Stimulated activated CD4-positive, alpha-beta T cell treated with anti-CD3 and anti-CD28 coated beads, TNF-alpha, amount 100 ng/mL, for 4 hours (primary cell): Measurements from ENCODE around the gene CCDC102B.
"Not testable (repeated sequence)": the region's sequence is repeated elsewhere in the genome, so short reads cannot be mapped to it uniquely, and the experiment has no call there.

Experiments
- DNase-seq, 3 experiments: peaks; one replicate each; pipeline ENCODE4 v3.0.0-alpha.2; 2020; ENCODE audit warnings: low read depth in 3 of 3

CCDC102B gene

GRCh38 chr18:68909579-68909978 lies 111.7 kb downstream of the CCDC102B start:
- DNase-seq: no peak

- no peak for DNase-seq
Measured at GRCh38 chr18:68915061-68915460, 117.2 kb downstream of the CCDC102B start.

- no peak for DNase-seq
Measured at GRCh38 chr18:68916734-68917133, 118.9 kb downstream of the CCDC102B start.

GRCh38 chr18:68918216-68918615 lies 120.3 kb downstream of the CCDC102B start:
- DNase-seq: no peak

GRCh38 chr18:68919900-68920299 lies 122.0 kb downstream of the CCDC102B start:
- DNase-seq: no peak

- DNase-seq: no peak
Measured at GRCh38 chr18:68922392-68922791, 124.5 kb downstream of the CCDC102B start.

GRCh38 chr18:68925268-68925667 lies 127.4 kb downstream of the CCDC102B start:
- DNase-seq: no peak

- DNase-seq: no peak
Measured at GRCh38 chr18:68928762-68929675, 131.1 kb downstream of the CCDC102B start.

- DNase-seq: no peak
Measured at GRCh38 chr18:68935686-68936085, 137.8 kb downstream of the CCDC102B start.

GRCh38 chr18:68937029-68937599 lies 139.2 kb downstream of the CCDC102B start:
- DNase-seq: no peak

GRCh38 chr18:68940039-68940438 lies 142.2 kb downstream of the CCDC102B start:
- DNase-seq: no peak

GRCh38 chr18:68940754-68941153 lies 142.9 kb downstream of the CCDC102B start:
- DNase-seq: no peak

- no peak for DNase-seq
Measured at GRCh38 chr18:68942230-68942629, 144.3 kb downstream of the CCDC102B start.

- DNase-seq: not testable (repeated sequence)
Measured at GRCh38 chr18:68943861-68944260, 146.0 kb downstream of the CCDC102B start.

GRCh38 chr18:68944330-68944729 lies 146.4 kb downstream of the CCDC102B start:
- DNase-seq: no peak

- DNase-seq: no peak
Measured at GRCh38 chr18:68944826-68945225, 146.9 kb downstream of the CCDC102B start.

- no peak for DNase-seq
Measured at GRCh38 chr18:68948622-68949021, 150.7 kb downstream of the CCDC102B start.

GRCh38 chr18:68954738-68955137 lies 156.9 kb downstream of the CCDC102B start:
- no peak for DNase-seq

- no peak for DNase-seq
Measured at GRCh38 chr18:68956650-68957049, 158.8 kb downstream of the CCDC102B start.

- no peak for DNase-seq
Measured at GRCh38 chr18:68960355-68960754, 162.5 kb downstream of the CCDC102B start.

- DNase-seq: no peak
Measured at GRCh38 chr18:68962623-68963022, 164.7 kb downstream of the CCDC102B start.

GRCh38 chr18:68965817-68966216 lies 167.9 kb downstream of the CCDC102B start:
- DNase-seq: no peak

GRCh38 chr18:68969027-68969426 lies 171.1 kb downstream of the CCDC102B start:
- DNase-seq: no peak
